ENCODE data around the gene CNR2.

The CNR2 gene

GRCh38 chr1:23905461-23906025, 7.6 kb downstream of the CNR2 start:
- no peak for ATAC-seq
- TF ChIP-seq ESRRG (CRISPR knock-in tag; IDR thresholded peaks at IDR 0.05) (no peak), ZNF8 (CRISPR knock-in tag; IDR thresholded peaks at IDR 0.05) (no peak), CREB5 (CRISPR knock-in tag; IDR thresholded peaks at IDR 0.05; ENCODE audit: low read depth) (no peak), TCF4 (CRISPR knock-in tag; IDR thresholded peaks at IDR 0.05; ENCODE audit: borderline replicate concordance) (peak; percentile 72; the same call in 1 of the 2 replicates)

GRCh38 chr1:23904748-23905357, 8.3 kb downstream of the CNR2 start:
- no peak for ATAC-seq
- TF ChIP-seq CREB5 (CRISPR knock-in tag; IDR thresholded peaks at IDR 0.05; ENCODE audit: low read depth): no peak
- no peak for TF ChIP-seq RARB (CRISPR knock-in tag; IDR thresholded peaks at IDR 0.05)
- no peak for TF ChIP-seq ISL1 (CRISPR knock-in tag; IDR thresholded peaks at IDR 0.05)
- TF ChIP-seq ZFP3 (CRISPR knock-in tag; IDR thresholded peaks at IDR 0.05): no peak
- TF ChIP-seq CSDC2 (CRISPR knock-in tag; IDR thresholded peaks at IDR 0.05): no peak
- TF ChIP-seq ZC3H10 (CRISPR knock-in tag; IDR thresholded peaks at IDR 0.05): no peak
- no peak for TF ChIP-seq TCF4 (CRISPR knock-in tag; IDR thresholded peaks at IDR 0.05; ENCODE audit: borderline replicate concordance)
- no peak for TF ChIP-seq TOX (CRISPR knock-in tag; IDR thresholded peaks at IDR 0.05; ENCODE audit: borderline replicate concordance)
- TF ChIP-seq POU6F1 (CRISPR knock-in tag; IDR thresholded peaks at IDR 0.05; ENCODE audit: borderline replicate concordance, low read depth): no peak
- TF ChIP-seq ARNTL (CRISPR knock-in tag; IDR thresholded peaks at IDR 0.05; ENCODE audit: borderline replicate concordance, low read depth): no peak
- no peak for TF ChIP-seq SNAI2 (CRISPR knock-in tag; IDR thresholded peaks at IDR 0.05)
- TF ChIP-seq ZFP30 (CRISPR knock-in tag; IDR thresholded peaks at IDR 0.05): no peak
- TF ChIP-seq CSRNP3 (CRISPR knock-in tag; IDR thresholded peaks at IDR 0.05): no peak

GRCh38 chr1:23903754-23904153, 9.4 kb downstream of the CNR2 start:
- TF ChIP-seq CREB5 (CRISPR knock-in tag; IDR thresholded peaks at IDR 0.05; ENCODE audit: low read depth) (no peak), ESRRG (CRISPR knock-in tag; IDR thresholded peaks at IDR 0.05) (no peak), BACH2 (CRISPR knock-in tag; IDR thresholded peaks at IDR 0.05; ENCODE audit: borderline replicate concordance) (no peak), SNAI2 (CRISPR knock-in tag; IDR thresholded peaks at IDR 0.05) (no peak), TOX (CRISPR knock-in tag; IDR thresholded peaks at IDR 0.05; ENCODE audit: borderline replicate concordance) (no peak), ZNF70 (CRISPR knock-in tag; IDR thresholded peaks at IDR 0.05) (no peak), TCF4 (CRISPR knock-in tag; IDR thresholded peaks at IDR 0.05; ENCODE audit: borderline replicate concordance) (no peak), ISL1 (CRISPR knock-in tag; IDR thresholded peaks at IDR 0.05) (no peak), RARB (CRISPR knock-in tag; IDR thresholded peaks at IDR 0.05) (no peak), CSRNP3 (CRISPR knock-in tag; IDR thresholded peaks at IDR 0.05) (no peak), OSR1 (CRISPR knock-in tag; IDR thresholded peaks at IDR 0.05) (no peak)
- no peak for ATAC-seq

Measured in SK-N-SH treated with all-trans-retinoic acid at 6 μM for 48 hours (cell line).